Activated CD8-positive, alpha-beta memory T cell treated with anti-CD3 and anti-CD28 coated beads, Interleukin-2, amount 50 U/mL, for 24 hours (primary cell): ENCODE data around the gene KLRC3.
"Not testable (repeated sequence)": the region's sequence is repeated elsewhere in the genome, so short reads cannot be mapped to it uniquely, and the experiment has no call there.

Experiments
- DNase-seq: peaks from one replicate; pipeline ENCODE4 v3.0.0-alpha.2; 2020; ENCODE audit errors: extremely low read depth

The KLRC3 gene

DNA sequence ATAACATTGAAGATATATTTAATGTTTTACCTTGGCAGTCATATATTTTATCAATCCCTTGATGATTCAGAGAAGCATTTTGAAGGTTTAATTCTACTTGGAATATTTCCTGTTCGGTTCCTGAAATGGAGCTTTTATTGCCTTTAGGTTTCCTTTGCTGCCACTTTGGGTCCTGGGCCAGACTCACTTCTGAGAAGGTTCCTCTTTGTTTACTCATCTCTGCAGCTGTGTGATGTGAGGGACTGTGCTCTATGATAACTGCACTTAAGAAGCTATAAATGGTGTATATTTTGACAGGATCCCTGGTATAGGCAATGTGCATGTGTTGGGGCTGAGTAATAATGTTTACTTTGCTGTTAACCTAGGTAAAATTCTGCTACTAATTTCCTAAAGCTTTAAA lies at the start of gene KLRC3:
Gene KLRC3 (minus strand): TSS at position 262 of the 400 bp plus-strand sequence. CDS start 45 bp downstream, at position 217.
- DNase-seq, result not testable (repeated sequence)

DNA sequence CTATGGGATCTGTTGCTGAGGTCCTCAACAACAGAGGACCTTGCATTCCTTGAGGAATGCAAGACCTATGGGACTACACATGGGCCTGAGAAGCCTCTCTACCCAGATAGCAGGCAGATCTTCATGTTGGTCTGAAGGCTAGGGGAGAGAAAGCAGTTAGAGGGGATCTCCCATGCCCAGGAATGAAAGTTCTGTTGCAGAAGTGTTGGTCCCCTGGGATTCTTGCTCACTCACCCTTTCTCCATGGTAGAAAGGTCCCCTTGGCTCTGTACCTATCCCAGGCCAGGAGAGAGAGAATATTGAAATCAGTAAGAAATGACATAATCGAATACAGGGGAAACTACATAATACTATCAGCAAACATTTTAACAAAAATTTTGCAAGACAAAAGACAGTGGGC lies 49.3 kb upstream of the KLRC3 start:
- DNase-seq, result no peak

DNA sequence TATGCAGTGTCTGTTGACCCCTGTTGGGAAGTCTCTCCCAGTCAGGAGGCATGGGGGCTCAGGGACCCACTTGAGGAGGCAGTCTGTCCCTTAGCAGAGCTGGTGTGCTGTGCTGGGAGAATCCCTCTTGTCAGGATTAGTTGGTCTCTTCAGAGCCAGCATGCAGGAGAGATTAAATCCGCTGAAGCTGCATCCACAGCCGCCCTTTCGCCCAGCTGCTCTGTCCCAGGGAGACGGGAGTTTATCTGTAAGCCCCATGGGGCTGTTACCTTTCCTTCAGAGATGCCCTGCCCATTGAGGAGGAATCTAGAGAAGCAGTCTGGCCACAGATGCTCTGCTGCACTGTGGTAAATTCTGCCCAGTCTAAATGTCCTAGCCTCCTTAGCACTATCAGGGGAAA lies 45.9 kb upstream of the KLRC3 start:
- no peak for DNase-seq

DNA sequence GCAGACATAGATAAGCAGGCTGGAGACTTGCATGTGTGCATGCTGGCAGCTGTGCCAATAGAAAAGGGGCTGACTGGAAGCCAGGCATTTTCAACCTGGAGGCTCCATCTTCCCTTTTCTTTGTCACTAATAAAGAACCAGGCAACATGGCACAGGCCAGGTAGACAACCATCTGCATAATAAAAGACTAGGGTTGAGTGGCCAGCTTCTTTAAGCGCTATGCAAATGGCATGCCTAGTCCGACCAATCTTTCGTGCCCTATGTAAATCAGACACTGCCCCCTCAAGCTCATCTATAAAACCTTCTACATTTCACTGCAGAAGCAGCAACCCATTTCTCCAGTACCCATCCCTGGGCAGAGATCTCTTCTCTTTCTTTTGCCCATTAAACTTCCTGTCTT lies 37.4 kb upstream of the KLRC3 start:
- DNase-seq, result no peak

DNA sequence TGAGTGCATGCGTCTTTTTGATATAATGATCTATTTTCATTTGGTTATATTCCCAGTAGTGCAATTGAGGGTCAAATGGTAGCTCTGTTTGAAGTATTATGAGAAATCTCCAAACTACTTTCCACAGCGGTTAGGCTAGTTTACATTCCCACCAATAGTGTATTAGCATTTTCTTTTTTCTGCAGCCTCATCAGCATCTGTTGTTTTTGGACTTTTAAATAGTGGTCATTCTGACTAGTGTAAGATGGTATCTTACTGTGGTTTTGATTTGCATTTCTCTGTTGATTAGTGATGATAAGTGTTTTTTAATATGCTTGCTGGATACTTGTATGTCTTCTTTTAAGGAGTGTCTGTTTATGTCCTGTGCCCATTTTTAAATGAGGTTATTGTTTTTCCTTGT lies 36.5 kb upstream of the KLRC3 start:
- no peak for DNase-seq

DNA sequence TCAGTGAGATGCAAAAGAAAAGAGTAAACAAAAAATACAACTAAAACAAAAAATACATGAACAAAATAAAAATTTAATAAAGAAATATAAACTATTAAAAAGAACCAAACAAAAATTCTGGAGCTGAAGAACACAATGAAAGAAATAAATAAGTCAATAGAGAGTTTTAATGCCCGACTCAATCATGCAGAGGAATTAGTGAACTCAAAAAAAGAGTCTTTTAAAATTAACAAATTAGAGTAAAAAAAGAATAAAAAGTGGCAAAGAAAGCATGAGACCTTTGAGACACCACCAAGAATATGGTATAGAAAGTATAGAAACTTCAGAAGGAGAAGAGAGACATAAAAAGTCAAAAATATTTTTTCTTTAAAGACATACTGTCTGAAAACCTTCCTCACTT lies 35.4 kb upstream of the KLRC3 start:
- DNase-seq, result no peak

DNA sequence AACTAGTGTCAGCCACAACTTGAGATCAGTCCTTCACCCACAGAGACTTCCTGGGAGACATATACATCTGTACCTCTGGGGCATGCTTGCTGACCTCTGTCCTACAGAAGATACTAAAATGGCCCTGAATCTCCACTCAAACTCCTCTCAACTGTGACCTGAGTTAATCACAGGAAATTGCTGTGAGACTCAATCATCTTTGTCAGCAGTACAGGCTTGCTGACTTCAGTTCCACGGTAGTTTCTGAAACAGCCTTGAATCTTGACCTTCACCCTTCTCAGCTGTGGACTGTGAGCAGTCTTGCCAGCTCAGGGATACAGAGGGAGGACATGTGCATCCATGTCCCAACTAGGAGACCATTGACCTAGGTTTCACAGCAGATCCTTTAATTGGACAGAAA lies 34.1 kb upstream of the KLRC3 start:
- no peak for DNase-seq

DNA sequence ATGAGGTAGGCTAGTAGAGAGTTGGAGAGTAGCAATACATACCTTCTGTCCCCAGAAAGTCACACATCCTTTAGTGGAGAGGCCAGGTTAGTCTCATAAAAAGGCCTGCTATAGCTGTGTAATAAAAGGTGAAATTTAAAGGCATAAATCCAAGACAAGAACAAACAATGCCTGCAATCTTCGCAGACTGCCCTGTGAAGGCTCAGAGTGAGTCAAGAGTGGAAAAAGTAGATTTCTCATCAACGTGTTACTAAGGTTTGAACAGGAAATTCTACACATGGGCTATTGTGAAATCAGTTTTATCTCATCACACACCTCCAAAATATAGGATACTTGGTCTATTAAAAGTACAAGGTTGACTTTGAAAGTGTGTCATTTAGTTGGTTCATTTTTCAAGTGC lies 32.8 kb upstream of the KLRC3 start, which contains the start of gene KLRC1:
Gene KLRC1 (minus strand): TSS at position 222 of the 400 bp plus-strand sequence. CDS start 2,221 bp downstream, outside the sequence.
- DNase-seq, result no peak

DNA sequence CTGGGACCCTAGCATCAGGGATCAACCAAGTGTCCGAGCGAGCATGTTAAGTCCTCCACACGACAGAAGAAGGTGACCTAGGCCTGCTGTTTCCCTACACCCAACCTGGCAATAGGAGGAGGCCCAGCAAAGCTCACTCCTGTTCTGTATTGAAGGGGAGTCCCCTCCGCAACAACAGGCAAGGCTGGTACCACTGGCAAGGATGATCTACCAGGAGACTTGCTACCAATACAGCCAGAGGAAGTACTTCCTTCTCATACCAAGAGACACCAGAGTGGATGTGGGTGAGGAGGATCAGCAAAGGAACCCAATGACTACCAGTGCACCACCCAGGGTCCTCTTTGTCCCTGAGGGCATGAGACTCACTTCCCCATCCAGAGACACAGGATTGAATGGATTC lies 27.8 kb upstream of the KLRC3 start:
- no peak for DNase-seq

DNA sequence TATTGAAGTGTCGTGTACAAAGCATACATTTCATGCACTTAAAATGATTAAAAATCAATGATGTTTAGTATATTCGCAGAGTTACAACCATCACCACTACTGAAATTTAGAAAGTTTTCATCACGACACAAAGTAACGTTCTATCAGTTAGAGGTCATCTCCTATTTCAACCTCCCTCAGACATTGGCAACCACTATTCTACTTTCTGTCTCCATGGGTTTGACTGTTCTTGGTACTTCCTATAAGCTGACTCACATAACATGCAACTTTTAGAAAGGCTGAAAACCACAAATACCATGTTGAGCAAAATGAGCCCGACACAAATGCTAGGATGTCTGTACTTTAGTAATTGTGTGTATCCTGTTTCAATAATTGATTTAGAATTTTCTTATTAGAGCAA lies 25.7 kb upstream of the KLRC3 start:
- not testable (repeated sequence) for DNase-seq

DNA sequence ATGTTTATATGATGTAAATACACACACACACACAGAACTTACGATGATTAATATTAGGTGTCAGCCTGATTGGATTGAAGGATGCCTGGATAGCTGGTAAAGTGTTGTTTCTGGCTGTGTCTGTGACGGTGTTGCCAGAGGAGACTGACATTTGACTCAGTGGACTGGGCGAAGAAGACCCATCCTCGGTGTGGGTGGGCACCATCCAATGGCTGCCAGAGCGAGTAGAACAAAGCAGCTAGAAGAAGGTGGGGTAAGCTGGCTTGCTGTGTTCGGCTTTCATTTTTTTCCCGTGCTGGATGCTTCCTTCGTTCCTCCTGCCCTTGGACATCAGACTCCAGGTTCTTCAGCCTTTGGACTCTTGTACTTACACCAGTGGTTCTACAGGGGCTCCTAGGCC lies 20.7 kb upstream of the KLRC3 start:
- not testable (repeated sequence) for DNase-seq

DNA sequence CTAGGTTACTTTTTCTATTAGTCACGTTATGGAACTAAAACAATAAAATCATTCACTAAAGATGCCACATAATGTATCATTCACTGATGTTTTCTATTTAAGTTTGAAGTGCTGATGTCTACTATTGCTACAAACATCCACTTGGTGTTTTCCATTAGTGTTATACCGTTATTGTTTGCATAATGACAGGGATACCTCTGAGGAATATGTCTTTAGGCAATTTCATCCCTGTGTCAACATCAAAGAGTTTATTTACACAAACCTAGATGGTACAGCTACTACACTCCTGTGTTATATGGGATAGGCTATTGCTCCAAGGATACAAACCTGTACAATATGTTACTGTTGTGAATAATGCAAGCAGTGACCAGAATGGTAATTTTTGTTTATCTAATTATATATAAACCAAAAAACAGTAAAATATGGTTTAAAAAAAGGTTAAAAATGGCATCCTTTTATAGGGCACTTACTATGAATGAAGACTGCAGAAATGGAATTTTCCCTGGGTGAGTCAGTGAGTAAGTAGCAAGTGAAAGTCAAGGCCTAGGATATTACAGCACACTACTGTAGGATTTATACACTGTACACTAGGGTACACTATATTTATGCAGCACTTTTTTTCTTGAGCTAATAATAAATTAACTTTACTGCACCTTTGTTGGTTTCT lies 19.3 kb upstream of the KLRC3 start:
- DNase-seq, result not testable (repeated sequence)

DNA sequence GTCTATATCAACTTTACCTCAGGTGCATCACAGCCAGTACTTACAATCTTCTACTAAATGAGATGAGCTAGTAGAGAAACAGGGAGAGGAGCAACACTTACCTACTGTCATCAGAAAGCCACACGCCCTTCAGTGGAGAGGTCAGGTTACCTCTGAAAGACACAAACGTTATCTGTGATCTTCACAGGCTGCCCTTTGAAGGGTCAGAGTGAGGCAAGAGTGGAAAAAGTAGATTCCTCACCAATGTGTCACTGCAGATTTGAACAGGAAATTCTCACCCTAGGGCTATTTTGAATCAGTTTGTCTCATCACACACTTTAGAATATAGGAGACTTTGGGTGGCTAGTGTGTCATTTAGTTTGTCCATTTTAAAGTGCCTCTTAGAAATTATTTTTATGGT lies 17.2 kb upstream of the KLRC3 start:
- not testable (repeated sequence) for DNase-seq

DNA sequence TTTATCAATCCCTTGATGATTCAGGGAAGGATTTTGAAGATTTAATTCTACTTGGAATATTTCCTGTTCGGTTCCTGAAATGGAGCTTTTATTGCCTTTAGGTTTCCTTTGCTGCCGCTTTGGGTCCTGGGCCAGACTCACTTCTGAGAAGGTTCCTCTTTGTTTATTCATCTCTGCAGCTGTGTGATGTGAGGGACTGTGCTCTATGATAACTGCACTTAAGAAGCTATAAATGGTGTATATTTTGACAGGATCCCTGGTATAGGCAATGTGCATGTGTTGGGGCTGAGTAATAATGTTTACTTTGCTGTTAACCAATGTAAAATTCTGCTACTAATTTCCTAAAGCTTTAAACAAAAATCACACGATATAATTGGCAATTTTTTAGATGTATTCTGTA lies 15.4 kb upstream of the KLRC3 start, which contains the start of gene KLRC2:
Gene KLRC2 (minus strand): TSS at position 195 of the 400 bp plus-strand sequence. CDS start 24 bp downstream, at position 171.
- DNase-seq, result not testable (repeated sequence)

DNA sequence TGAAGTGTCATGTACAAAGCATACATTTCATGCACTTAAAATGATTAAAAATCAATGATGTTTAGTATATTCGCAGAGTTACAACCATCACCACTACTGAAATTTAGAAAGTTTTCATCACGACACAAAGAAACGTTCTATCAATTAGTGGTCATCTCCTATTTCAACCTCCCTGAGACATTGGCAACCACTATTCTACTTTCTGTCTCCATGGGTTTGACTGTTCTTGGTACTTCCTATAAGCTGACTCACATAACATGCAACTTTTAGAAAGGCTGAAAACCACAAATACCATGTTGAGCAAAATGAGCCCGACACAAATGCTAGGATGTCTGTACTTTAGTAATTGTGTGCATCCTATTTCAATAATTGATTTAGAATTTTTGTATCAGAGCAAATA lies 10.2 kb upstream of the KLRC3 start:
- not testable (repeated sequence) for DNase-seq

DNA sequence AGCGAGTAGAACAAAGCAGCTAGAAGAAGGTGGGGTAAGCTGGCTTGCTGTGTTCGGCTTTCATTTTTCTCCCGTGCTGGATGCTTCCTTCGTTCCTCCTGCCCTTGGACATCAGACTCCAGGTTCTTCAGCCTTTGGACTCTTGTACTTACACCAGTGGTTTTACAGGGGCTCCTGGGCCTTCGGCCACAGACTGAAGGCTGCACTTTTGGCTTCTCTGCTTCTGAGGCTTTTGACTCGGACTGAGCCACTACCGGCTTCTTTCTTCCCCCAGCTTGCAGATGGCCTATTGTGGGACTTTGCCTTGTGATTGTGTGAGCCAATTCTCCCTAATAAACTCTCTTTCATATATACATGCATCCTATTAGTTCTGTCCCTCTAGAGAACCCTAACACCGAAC lies 5.5 kb upstream of the KLRC3 start:
- not testable (repeated sequence) for DNase-seq

DNA sequence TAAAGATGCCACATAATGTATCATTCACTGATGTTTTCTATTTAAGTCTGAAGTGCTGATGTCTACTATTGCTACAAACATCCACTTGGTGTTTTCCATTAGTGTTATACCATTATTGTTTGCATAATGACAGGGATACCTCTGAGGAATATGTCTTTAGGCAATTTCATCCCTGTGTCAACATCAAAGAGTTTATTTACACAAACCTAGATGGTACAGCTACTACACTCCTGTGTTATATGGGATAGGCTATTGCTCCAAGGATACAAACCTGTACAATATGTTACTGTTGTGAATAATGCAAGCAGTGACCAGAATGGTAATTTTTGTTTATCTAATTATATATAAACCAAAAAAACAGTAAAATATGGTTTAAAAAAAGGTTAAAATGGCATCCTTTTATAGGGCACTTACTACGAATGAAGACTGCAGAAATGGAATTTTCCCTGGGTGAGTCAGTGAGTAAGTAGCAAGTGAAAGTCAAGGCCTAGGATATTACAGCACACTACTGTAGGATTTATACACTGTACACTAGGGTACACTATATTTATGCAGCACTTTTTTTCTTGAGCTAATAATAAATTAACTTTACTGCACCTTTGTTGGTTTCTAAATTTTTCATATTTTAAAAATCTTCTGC lies 4.0 kb upstream of the KLRC3 start:
- DNase-seq, result not testable (repeated sequence)

DNA sequence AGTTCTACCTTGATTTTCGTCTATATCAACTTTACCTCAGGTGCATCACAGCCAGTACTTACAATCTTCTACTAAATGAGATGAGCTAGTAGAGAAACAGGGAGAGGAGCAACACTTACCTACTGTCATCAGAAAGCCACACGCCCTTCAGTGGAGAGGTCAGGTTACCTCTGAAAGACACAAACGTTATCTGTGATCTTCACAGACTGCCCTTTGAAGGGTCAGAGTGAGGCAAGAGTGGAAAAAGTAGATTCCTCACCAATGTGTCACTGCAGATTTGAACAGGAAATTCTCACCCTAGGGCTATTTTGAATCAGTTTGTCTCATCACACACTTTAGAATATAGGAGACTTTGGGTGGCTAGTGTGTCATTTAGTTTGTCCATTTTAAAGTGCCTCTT lies 1.8 kb upstream of the KLRC3 start:
- DNase-seq, result not testable (repeated sequence)

DNA sequence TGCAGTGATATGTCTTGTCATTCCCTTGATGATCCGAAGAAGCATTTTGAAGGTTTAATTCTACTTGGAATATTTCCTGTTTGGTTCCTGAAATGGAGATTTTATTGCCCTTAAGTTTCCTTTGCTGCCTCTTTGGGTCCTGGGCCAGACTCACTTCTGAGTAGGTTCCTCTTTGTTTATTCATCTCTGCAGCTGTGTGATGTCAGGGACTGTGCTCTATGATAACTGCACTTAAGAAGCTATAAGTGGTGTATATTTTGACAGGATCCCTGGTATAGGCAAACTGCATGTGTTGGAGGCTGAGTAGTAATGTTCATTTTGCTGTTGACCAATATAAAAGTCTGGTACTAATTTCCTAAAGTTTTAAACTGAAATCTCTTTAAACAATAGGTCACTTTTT lies 11.0 kb downstream of the KLRC3 start, which contains the start of gene KLRC4:
Gene KLRC4 (minus strand): TSS at position 366 of the 400 bp plus-strand sequence. CDS start 182 bp downstream, at position 184.
- DNase-seq, result no peak

DNA sequence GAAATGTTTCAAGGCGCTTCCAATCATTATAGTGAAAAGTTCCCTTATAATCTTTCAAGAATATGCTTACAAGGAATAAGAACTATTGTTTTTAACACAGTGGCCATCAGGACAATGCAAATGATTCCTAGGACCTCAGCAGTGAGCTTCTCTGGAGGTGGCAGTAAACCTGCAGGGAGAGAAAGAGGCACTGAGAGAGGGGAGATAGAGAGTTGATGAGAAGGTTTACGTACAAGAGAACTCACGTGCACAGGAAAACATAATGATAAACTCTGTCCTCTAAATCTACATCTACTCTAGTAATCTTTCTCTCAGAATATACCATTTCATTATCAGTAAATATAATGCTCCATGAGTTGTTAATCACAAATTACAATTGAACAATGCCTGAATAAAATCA lies 11.6 kb downstream of the KLRC3 start:
- DNase-seq, result no peak

DNA sequence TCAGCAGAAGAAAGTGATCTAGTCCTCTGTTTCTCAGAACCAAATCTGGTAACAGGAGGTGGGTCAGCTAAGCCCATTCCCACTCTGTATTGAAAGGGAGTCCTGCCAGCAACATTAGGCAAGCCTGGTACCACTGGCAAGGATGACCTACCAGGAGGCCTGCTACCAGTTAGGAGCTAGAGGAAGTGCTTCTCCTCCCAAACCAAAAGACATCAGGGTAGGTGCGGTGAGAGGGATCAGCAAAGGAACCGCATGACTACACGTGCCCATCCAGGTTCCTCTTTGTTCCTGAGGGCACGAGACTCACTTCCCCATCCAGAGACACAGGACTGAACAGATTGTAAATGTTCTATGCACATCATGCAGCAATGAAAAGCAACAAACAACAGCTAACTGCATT lies 13.7 kb downstream of the KLRC3 start:
- DNase-seq, result no peak

DNA sequence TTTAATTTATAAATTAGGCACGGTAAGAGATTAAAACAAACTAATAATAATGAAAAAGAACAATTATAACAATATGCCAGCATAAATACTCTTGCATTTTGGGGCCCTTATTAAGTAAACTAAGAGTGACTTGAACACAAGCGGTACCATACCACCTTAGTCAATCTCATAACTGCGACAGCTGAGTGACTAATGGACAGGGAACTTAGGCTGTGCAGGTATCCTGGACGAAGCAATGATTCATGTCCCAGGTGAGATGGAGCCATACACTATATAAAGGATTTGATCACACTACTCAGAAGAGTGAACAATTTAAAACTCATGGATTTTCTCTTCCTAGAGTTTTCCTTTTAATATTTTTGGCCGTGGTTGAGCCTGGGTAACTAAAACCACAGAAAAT lies 15.1 kb downstream of the KLRC3 start:
- no peak for DNase-seq

DNA sequence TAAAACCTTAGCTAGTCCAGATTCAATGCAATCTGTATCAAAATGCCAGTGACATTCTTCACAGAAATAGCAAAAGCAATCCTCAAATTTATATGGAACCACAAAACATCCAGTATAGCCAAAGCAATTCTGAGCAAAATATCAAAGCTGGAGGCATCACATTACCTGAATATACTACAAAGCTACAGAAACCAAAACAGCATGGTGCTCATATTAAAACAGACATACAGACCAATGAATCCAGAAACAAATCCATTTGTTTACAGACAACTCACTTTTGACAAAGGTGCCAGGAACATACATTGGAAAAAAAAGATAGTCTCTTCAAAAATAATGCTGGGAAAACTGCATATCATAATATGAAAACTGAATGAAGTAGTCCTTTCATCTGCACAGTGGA lies 15.6 kb downstream of the KLRC3 start:
- no peak for DNase-seq
